ENCODE measurements around the gene LY86. TPM values are rescaled to one million over a fixed set of nuclear protein-coding genes. Genes with fewer than 3 reads are reported as not detected.

LY86 gene
- total RNA-seq, 1 experiment from 2014 or later, result not detected

DNA sequence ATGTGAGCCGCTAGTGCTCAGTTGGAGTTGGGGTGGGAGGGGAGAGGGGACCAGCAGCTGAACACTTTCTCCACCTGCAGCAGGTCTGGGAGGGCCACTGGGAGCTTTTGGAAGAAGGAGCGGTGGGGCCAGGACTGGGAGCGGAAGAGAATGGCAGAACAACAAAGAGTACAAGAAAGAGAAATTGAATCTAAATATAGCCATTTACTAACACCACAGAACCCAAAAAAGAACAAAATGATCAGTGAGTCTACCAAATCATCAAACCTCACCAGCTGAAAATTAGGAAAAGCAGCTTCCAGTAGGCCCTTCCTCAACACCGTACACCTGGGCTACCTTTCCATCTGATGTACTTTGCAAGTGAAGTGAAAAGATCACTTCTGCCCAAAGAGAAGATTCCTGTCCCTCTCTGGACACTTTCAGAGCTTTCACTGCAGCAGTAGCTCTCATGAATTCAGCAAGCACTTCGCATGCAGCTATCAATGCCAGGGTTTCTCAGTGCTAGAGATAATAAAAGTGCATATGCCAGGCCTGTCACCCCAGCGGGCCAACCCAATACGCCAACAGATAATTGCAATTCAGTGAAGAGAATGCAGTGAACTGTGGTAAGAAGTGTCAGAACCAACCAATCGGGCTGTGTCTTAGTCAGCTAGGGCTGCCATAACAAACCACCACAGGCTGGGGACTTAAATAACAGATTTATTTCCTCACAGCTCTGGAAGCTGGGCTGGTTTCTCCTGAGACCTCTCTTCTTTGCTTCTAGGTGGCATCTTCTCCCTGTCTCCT lies 597 bp downstream of the LY86 start:
- TF ChIP-seq, protein P1, sequence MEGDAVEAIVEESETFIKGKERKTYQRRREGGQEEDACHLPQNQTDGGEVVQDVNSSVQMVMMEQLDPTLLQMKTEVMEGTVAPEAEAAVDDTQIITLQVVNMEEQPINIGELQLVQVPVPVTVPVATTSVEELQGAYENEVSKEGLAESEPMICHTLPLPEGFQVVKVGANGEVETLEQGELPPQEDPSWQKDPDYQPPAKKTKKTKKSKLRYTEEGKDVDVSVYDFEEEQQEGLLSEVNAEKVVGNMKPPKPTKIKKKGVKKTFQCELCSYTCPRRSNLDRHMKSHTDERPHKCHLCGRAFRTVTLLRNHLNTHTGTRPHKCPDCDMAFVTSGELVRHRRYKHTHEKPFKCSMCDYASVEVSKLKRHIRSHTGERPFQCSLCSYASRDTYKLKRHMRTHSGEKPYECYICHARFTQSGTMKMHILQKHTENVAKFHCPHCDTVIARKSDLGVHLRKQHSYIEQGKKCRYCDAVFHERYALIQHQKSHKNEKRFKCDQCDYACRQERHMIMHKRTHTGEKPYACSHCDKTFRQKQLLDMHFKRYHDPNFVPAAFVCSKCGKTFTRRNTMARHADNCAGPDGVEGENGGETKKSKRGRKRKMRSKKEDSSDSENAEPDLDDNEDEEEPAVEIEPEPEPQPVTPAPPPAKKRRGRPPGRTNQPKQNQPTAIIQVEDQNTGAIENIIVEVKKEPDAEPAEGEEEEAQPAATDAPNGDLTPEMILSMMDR (conservative IDR thresholded peaks at IDR 0.05), result no peak
- H3K36me3 Mint-ChIP-seq (ENCODE audit: insufficient read depth in 1 of 3, low read depth in 3 of 3), result peaks cover 0 to 2% (median 0%) of the 10 kb centered on the region in 3 experiments; a peak in 2 of 7 replicates
- peaks cover 4% of the 10 kb centered on the region for H3K27me3 Mint-ChIP-seq (ENCODE audit: low read depth)

More for the DNA sequence above, 597 bp downstream of the LY86 start:
- H3K4me1 ChIP-seq (ENCODE audit: insufficient read depth, low read length), result no peaks in the 10 kb centered on the region
- H3K9me3 Mint-ChIP-seq, result no peaks in the 10 kb centered on the region
- WGBS (ENCODE audit: extremely low coverage, insufficient read length, low lambda C conversion rate), result no CpG with 5 or more reads among the region's 8 CpGs
- no peak overlapping the region for H3K27ac Mint-ChIP-seq
- H3K27ac ChIP-seq (ENCODE audit: insufficient read length, low read depth, low read length), result no peak overlapping the region
- no peak overlapping the region for H2AK5ac ChIP-seq (ENCODE audit: insufficient read length, low read length)
- no peak for DNase-seq
- H3K27me3 ChIP-seq (ENCODE audit: insufficient read depth, low read length), result no peaks in the 10 kb centered on the region
- H4K8ac ChIP-seq (replicated peaks; ENCODE audit: insufficient read length, low read depth, low read length), result no peak overlapping the region
- no peak overlapping the region for H3K56ac ChIP-seq (ENCODE audit: insufficient read length, low read depth, low read length)
- no peak overlapping the region for H2AFZ ChIP-seq (ENCODE audit: low read length)
- H4K91ac ChIP-seq (ENCODE audit: insufficient read length, low read depth, low read length), result no peak overlapping the region
- peaks cover 15 to 20% of the 10 kb centered on the region in 2 experiments for H3K4me1 Mint-ChIP-seq
- H3K4ac ChIP-seq (ENCODE audit: low read depth, low read length), result no peak overlapping the region
- H2BK15ac ChIP-seq (ENCODE audit: low read depth, low read length), result no peak overlapping the region
- H3K9ac ChIP-seq (ENCODE audit: extremely low read depth, insufficient read length, low read length), result no peak overlapping the region
- no peaks in the 10 kb centered on the region for H3K23me2 ChIP-seq (ENCODE audit: insufficient read length, low read depth, low read length, poor library complexity, severe bottlenecking)
- no peak overlapping the region for H3K18ac ChIP-seq (ENCODE audit: insufficient read length, low read depth, low read length)
- no peak overlapping the region for H3K23ac ChIP-seq (ENCODE audit: insufficient read length, low read depth, low read length)
- H3K9me3 ChIP-seq (ENCODE audit: control insufficient read depth, low read depth, low read length), result no peaks in the 10 kb centered on the region
- H2BK12ac ChIP-seq (ENCODE audit: insufficient read length, low read depth, low read length), result no peak overlapping the region
- no peak overlapping the region for H3K14ac ChIP-seq (ENCODE audit: insufficient read depth, low read length)
- no peak overlapping the region for H4K5ac ChIP-seq (ENCODE audit: insufficient read length, low read depth, low read length)
- no peak overlapping the region for H3T11ph ChIP-seq (ENCODE audit: low read length)
- H3K4me3 Mint-ChIP-seq, result no peak overlapping the region
- no peaks in the 10 kb centered on the region for H3K79me1 ChIP-seq (ENCODE audit: insufficient read depth, low read depth, low read length, poor library complexity, severe bottlenecking)
- no peak overlapping the region for H2BK5ac ChIP-seq (ENCODE audit: insufficient read length, low read length)
- H4K20me1 ChIP-seq (ENCODE audit: control insufficient read depth, insufficient read depth, insufficient read length), result no peaks in the 10 kb centered on the region
- H3K79me2 ChIP-seq (ENCODE audit: insufficient read depth, low read length), result no peaks in the 10 kb centered on the region
- no peak overlapping the region for H3K4me2 ChIP-seq (ENCODE audit: insufficient read depth, insufficient read length, low read length)
- H2BK120ac ChIP-seq (ENCODE audit: low read depth, low read length, poor library complexity, severe bottlenecking), result no peak overlapping the region
- H2BK20ac ChIP-seq (ENCODE audit: low read depth, low read length, poor library complexity, severe bottlenecking), result no peak overlapping the region

Measured in H9 (cell line).